PC-9 (cell line): ENCODE data around the gene SRGN.

Source experiments
- EZH2 ChIP-seq: fragments of 200-600 bp; sonication (generic); IDR thresholded peaks from 2 replicates; pipeline ENCODE4 v1.8.0; 2017; ENCODE audit warnings: antibody characterized with exemption, low read depth
- TF ChIP-seq, protein P1 (sequence below): fragments of 200-600 bp; sonication (generic); conservative IDR thresholded peaks from 2 replicates; pipeline ENCODE4 v1.6.1; 2017; ENCODE audit warnings: mixed run types, antibody characterized with exemption, mild to moderate bottlenecking, moderate library complexity

DNA sequence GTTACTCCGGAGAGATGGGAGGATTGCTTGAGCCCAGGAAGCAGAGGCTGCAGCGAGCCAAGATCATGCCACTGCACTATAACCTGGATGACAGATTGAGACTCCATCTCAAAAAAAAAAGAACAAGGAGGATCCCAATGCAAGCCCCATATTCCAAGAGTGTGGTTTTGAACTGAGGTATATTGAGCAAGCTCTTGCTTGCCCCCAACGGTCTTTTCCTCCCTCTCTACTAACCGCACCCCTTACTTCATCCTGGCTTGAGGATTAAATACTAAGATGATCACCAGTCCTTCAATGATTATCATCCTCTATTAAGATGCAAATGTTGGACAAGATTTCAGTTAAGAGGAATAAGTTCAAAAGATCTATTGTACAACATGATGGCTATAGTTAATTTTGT lies 12.5 kb upstream of the SRGN start:
- TF ChIP-seq, protein P1, sequence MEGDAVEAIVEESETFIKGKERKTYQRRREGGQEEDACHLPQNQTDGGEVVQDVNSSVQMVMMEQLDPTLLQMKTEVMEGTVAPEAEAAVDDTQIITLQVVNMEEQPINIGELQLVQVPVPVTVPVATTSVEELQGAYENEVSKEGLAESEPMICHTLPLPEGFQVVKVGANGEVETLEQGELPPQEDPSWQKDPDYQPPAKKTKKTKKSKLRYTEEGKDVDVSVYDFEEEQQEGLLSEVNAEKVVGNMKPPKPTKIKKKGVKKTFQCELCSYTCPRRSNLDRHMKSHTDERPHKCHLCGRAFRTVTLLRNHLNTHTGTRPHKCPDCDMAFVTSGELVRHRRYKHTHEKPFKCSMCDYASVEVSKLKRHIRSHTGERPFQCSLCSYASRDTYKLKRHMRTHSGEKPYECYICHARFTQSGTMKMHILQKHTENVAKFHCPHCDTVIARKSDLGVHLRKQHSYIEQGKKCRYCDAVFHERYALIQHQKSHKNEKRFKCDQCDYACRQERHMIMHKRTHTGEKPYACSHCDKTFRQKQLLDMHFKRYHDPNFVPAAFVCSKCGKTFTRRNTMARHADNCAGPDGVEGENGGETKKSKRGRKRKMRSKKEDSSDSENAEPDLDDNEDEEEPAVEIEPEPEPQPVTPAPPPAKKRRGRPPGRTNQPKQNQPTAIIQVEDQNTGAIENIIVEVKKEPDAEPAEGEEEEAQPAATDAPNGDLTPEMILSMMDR, result no peak
- no peak for TF ChIP-seq EZH2
